Measurements from ENCODE around the gene SLIT3. TPM values are rescaled to one million over a fixed set of nuclear protein-coding genes. Genes with fewer than 3 reads are reported as not detected.
A peak's percentile ranks its signal among the peaks of the same experiment; 100 is the strongest.

SLIT3 gene
- total and polyA plus RNA-seq, 9 of the 15 experiments (the other 6 are each of a cell fraction or from before 2014, with no cell fraction given): 0.01 to 0.04 TPM; not detected in 7

DNA sequence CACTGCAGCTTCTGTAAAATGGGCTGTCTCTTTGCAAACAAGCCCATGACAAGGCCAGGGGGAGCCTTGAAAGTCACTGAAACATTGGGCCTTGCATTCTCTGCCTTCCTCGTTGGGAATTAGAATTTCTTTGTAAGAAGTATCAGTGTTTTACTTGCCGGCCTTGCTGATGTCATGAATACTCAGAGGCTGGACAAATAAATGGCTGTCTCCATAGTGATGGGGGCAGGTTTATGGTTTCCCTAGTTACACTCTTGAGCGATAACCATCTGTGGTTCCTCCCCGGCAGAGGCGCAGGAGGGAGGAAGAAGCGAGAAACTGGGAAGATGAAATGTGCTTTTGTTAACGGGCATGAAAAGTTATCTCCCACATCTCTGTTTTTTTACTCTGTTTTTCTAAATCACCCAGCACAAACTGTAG, 449.0 kb downstream of the SLIT3 start (continued):
- TF ChIP-seq JUND (IDR thresholded peaks at IDR 0.05; ENCODE audit: borderline replicate concordance, low read depth, low read length) (peak; percentile 7; the same call in 1 of the 2 replicates), JUND (tag; IDR thresholded peaks at IDR 0.05; ENCODE audit: borderline replicate concordance, low read depth, low read length) (no peak), ZBTB1 (CRISPR knock-in tag; IDR thresholded peaks at IDR 0.05; ENCODE audit: borderline replicate concordance, low read depth) (no peak), ZNF316 (IDR thresholded peaks at IDR 0.05) (no peak), MYC (IDR thresholded peaks at IDR 0.05; ENCODE audit: low read depth, low read length) (no peak), MYC (CRISPR knock-in tag; IDR thresholded peaks at IDR 0.05; ENCODE audit: borderline replicate concordance, low read depth) (no peak), RFX7 (CRISPR knock-in tag; IDR thresholded peaks at IDR 0.05) (no peak), CBX1 (IDR thresholded peaks at IDR 0.05; ENCODE audit: low read depth) (no peak), ZNF384 (IDR thresholded peaks at IDR 0.05; ENCODE audit: low read depth, low read length) (no peak), TAF7 (tag; IDR thresholded peaks at IDR 0.05) (no peak), GTF2F1 (IDR thresholded peaks at IDR 0.05; ENCODE audit: low read depth, low read length) (no peak), SRF (CRISPR knock-in tag; IDR thresholded peaks at IDR 0.05) (peak in 1 of 2 experiments; percentile 29; a peak in 1 of 4 replicates), KLF10 (CRISPR knock-in tag; IDR thresholded peaks at IDR 0.05) (no peak), ESRRA (IDR thresholded peaks at IDR 0.05; ENCODE audit: borderline replicate concordance, low read depth) (peak; percentile 68; the same call in 1 of the 2 replicates), MCM3 (IDR thresholded peaks at IDR 0.05) (no peak), FOXA3 (CRISPR knock-in tag; conservative IDR thresholded peaks at IDR 0.05 in 1 of 2, IDR thresholded peaks at IDR 0.05 in 1 of 2) (0 out of 4 replicates have a peak, but pooled peaks of 1 of the 2 experiments have one; percentile 31), MYNN (IDR thresholded peaks at IDR 0.05) (peak; percentile 94; the same call in 1 of the 2 replicates), MYNN (CRISPR knock-in tag; IDR thresholded peaks at IDR 0.05) (peak; percentile 37; the same call in 1 of the 2 replicates)
- TF ChIP-seq, protein P1, sequence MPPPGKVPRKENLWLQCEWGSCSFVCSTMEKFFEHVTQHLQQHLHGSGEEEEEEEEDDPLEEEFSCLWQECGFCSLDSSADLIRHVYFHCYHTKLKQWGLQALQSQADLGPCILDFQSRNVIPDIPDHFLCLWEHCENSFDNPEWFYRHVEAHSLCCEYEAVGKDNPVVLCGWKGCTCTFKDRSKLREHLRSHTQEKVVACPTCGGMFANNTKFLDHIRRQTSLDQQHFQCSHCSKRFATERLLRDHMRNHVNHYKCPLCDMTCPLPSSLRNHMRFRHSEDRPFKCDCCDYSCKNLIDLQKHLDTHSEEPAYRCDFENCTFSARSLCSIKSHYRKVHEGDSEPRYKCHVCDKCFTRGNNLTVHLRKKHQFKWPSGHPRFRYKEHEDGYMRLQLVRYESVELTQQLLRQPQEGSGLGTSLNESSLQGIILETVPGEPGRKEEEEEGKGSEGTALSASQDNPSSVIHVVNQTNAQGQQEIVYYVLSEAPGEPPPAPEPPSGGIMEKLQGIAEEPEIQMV (tag; conservative IDR thresholded peaks at IDR 0.05; ENCODE audit: low read depth): no peak
- TF ChIP-seq, protein P2, sequence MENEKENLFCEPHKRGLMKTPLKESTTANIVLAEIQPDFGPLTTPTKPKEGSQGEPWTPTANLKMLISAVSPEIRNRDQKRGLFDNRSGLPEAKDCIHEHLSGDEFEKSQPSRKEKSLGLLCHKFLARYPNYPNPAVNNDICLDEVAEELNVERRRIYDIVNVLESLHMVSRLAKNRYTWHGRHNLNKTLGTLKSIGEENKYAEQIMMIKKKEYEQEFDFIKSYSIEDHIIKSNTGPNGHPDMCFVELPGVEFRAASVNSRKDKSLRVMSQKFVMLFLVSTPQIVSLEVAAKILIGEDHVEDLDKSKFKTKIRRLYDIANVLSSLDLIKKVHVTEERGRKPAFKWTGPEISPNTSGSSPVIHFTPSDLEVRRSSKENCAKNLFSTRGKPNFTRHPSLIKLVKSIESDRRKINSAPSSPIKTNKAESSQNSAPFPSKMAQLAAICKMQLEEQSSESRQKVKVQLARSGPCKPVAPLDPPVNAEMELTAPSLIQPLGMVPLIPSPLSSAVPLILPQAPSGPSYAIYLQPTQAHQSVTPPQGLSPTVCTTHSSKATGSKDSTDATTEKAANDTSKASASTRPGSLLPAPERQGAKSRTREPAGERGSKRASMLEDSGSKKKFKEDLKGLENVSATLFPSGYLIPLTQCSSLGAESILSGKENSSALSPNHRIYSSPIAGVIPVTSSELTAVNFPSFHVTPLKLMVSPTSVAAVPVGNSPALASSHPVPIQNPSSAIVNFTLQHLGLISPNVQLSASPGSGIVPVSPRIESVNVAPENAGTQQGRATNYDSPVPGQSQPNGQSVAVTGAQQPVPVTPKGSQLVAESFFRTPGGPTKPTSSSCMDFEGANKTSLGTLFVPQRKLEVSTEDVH (IDR thresholded peaks at IDR 0.05; ENCODE audit: low read depth, partially characterized antibody): no peak
- TF ChIP-seq, protein P3, sequence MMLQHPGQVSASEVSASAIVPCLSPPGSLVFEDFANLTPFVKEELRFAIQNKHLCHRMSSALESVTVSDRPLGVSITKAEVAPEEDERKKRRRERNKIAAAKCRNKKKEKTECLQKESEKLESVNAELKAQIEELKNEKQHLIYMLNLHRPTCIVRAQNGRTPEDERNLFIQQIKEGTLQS (IDR thresholded peaks at IDR 0.05): no peak
- TF ChIP-seq, protein P3 (CRISPR knock-in tag; conservative IDR thresholded peaks at IDR 0.05): no peak
- TF ChIP-seq, protein P4, sequence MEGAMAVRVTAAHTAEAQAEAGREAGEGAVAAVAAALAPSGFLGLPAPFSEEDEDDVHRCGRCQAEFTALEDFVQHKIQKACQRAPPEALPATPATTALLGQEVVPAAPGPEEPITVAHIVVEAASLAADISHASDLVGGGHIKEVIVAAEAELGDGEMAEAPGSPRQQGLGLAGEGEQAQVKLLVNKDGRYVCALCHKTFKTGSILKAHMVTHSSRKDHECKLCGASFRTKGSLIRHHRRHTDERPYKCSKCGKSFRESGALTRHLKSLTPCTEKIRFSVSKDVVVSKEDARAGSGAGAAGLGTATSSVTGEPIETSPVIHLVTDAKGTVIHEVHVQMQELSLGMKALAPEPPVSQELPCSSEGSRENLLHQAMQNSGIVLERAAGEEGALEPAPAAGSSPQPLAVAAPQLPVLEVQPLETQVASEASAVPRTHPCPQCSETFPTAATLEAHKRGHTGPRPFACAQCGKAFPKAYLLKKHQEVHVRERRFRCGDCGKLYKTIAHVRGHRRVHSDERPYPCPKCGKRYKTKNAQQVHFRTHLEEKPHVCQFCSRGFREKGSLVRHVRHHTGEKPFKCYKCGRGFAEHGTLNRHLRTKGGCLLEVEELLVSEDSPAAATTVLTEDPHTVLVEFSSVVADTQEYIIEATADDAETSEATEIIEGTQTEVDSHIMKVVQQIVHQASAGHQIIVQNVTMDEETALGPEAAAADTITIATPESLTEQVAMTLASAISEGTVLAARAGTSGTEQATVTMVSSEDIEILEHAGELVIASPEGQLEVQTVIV (CRISPR knock-in tag; IDR thresholded peaks at IDR 0.05; ENCODE audit: borderline replicate concordance): no peak
